ENCODE measurements around the gene NEXMIF.
"Not testable (repeated sequence)": the region's sequence is repeated elsewhere in the genome, so short reads cannot be mapped to it uniquely, and the experiment has no call there.

The NEXMIF gene

DNA sequence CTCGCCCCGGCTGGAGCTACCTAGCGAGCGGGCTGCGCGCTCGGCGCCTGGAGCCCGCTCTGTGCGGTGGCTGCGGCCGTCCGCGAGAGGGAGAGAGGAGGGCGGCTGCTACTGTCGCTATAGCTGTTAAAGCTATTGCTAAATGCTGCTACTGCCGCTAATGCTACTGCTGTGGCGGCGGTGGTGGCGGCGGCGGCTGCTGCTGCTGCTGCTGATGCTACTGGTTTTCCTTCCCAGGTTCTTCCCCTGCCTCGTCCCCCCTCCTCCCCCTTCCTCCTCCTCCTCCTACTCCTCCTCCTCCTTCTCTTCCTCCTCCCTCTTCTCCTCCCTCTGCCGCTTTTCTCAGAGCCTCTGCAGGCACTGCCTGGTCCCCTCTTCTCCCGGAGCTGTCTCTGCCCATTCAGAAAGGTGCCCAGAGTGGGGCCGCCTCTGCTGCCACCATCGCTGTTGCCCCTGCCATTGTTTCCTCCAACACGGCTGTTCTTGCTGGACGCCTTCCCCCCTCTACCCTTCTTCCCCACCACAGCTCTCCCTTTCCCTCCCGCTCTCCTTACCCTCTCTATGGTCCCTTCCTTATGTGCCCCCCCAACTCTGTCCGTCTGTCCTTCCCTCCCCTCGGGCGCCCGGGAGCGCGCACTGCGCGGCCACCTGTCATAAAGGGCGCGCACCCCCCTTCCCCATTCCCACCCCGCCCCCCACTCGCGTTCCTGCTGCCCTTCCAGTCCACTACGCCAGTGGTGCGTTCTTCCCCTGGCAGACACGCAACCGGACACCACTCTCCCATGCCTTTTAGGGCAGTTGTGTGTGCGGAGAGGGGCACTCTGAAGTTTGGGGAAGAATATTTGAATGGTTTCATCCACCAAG lies at the start of gene NEXMIF:
Gene NEXMIF, minus strand, starts transcription at position 228 of the 864 bp plus-strand sequence.
- DNase-seq (ENCODE audit: low spot score), result peak; percentile 10

DNA sequence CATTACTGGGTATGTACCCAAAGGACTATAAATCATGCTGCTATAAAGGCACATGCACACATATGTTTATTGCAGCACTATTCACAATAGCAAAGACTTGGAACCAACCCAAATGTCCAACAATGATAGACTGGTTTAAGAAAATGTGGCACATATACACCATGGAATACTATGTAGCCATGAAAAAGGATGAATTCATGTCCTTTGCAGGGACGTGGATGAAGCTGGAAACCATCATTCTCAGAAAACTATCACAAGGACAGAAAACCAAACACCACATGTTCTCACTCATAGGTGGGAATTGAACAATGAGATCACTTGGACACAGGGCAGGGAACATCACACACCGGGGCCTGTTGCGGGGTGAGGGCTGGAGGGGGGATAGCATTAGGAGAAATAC lies 36.7 kb upstream of the NEXMIF start:
- not testable (repeated sequence) for DNase-seq (ENCODE audit: low spot score)

DNA sequence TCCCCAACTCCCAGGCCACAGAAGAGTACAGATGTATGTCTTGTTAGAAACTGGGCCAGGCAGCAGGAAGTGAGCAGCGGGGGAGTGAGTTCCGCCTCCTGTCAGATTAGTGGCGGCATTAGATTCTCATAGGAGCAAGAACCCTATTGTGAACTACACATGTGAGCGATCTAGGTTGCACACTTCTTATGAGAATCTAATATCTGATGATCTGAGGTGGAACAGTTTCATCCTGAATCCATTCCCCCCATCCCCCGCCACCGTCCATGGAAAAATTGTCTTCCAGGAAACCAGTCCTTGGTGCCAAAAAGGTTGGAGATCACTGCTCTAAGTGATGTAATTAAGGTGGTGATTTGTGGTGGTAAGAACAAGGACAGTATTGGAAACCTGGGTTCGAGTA lies 24.5 kb upstream of the NEXMIF start:
- DNase-seq (ENCODE audit: low spot score), result no peak

DNA sequence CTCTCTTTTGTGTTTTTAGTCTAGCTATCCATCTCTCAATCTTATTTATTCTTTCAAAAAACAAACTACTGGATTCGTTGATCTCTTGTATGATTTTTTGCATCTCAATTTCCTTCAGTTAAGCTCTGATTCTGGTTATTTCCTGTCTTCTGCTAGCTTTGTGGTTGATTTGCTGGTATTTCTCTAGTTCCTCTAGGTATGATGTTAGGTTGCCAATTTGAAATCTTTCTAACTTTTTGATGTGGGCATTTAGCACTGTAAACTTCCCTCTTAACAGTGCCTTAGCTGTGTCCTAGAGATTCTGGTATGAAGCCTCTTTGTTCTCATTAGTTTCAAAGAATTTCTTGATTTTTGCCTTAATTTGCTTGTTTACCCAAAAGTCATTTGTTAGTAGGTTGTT lies 15.2 kb upstream of the NEXMIF start:
- no peak for DNase-seq (ENCODE audit: low spot score)

DNA sequence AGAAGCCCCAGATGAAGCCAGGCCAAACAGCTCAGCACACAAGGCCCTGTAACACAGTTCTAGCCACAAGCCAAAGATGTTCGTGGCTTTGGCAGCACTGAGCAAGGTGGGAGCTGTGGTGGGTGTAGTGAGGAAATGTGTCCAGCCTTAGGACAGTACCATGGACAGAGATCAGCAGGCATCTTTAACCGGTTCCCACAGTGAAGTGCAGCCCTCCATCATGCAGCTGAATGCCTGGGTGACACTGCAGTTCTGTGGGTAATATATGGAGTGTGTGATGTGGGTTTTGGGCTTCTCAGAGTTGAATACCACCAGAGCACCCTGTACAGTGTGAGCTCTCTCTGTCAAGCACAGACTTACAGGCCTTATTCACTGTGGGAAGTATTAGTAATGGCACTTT lies 6.0 kb upstream of the NEXMIF start:
- DNase-seq (ENCODE audit: low spot score), result no peak

DNA sequence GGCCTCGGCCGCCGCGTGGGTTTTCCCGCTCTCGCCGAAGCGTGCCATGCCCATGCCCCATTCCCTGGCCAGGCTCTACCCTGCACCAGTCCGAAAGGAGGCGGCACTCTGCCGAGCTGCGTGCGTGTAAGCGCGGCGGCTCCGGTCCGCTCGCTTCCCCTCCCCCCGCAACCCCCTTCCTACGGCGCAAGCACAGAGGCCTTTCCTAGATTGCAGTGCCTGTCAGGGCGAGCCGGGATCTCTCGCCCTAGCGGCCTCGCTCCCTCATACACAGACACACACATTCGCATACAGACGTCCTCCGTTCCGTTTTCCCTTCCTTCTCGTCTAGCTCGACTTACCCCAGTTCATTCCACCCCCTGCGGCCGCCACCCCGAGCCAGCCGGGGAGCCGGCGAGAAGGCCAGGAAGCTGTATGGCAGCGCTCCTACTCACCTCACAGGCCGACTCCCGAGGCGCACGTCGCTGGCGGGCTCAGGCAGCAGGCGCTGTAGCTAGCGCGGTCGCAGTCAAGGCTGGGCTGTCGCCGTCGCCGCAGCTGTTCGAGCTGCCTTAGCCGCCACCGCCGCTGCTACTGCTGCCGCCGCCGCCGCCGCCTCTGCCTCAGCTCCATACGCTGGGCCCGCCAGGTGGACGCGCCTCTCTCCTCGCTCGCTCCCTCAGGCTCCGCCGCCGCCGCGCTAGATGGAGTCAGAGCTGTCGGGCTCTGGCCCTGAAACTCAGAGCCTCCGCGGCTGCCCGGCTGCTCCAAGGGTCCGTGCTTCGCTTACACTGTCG lies 615 bp downstream of the NEXMIF start:
- peak; percentile 9 for DNase-seq (ENCODE audit: low spot score)

DNA sequence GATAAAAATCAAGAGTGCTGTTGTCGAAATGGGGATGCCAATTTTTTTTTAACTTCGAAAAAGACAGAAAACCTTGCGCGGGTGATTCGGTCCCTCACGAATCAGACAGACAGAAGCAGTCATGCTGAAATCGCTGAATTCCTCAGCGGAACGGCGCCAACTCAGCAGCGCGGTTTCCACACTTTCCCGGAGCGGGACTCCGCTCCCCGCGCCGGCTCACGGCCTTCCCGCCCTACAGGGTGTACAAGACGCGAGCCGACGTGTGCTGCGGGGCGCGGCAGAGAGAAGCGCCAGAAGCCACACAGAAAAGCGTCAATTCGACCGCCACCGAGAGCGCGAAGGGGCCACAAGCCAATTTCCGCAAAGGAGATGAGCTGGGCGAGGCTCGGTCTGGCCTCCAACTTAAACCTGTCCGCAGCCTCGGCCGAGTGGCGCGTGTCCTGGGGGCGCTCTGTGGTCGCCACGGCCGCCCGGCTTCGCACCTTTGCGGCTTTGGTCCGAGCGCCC lies 1.3 kb downstream of the NEXMIF start:
- DNase-seq (ENCODE audit: low spot score), result no peak

- no peak for DNase-seq (ENCODE audit: low spot score)
Observed at GRCh38 chrX:74922922-74923543, 2.2 kb downstream of the NEXMIF start.

DNA sequence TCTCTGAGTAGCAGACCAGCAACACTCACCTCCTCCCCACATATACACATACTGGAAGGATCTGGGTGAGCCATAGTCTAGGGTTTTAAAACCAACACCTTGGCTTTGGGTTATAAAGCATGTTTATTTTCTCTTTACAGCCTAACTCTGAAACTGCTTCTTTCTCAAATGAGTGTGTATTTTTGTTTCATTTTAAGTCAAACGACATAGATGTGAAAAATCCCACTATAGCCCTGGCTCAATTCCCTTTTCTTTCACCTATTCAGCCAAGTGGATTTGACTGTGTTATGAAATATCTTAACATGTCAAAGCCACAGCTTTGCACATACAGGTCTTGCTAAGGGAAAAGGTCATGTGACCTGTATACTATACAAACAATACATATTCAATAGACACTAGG lies 13.8 kb downstream of the NEXMIF start:
- DNase-seq (ENCODE audit: low spot score), result no peak

GRCh38 chrX:74906417-74906816 lies 18.8 kb downstream of the NEXMIF start:
- DNase-seq (ENCODE audit: low spot score), result no peak

DNA sequence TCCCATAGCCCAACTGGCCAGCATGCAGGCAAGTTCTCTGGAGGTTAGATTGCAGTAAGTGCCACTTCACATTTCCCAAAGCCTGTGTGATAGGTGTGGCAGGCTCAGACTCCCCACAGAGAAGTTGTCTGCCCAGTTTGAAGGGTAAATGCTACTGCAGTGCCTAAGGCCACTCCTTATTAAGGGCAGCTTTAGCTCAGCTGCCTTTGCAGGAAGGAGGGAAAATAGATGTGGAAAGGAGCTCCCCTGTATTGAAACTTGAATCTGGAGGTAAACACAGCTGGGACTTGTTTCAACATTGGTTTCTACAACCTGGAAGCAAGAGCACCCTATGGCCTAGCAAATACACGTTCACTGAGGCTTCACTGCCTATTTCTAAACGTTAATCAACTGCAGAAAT lies 22.4 kb downstream of the NEXMIF start:
- DNase-seq (ENCODE audit: low spot score), result no peak

GRCh38 chrX:74892561-74892960 lies 32.7 kb downstream of the NEXMIF start:
- DNase-seq (ENCODE audit: low spot score), result no peak

- no peak for DNase-seq (ENCODE audit: low spot score)
Observed at GRCh38 chrX:74890676-74891430, 34.4 kb downstream of the NEXMIF start.

DNA sequence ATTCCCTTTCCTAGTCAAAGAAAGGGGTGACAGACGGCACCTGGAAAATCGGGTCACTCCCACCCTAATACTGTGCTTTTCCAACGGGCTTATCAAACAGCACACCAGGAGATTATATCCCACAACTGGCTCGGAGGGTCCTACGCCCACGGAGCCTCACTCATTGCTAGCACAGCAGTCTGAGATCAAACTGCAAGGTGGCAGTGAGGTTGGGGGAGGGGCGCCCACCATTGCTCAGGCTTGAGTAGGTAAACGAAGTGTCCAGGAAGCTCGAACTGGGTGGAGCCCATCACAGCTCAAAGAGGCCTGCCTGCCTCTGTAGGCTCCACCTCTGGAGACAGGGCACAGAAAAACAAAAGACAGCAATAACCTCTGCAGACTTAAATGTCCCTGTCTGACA lies 42.9 kb downstream of the NEXMIF start:
- DNase-seq (ENCODE audit: low spot score), result not testable (repeated sequence)

DNA sequence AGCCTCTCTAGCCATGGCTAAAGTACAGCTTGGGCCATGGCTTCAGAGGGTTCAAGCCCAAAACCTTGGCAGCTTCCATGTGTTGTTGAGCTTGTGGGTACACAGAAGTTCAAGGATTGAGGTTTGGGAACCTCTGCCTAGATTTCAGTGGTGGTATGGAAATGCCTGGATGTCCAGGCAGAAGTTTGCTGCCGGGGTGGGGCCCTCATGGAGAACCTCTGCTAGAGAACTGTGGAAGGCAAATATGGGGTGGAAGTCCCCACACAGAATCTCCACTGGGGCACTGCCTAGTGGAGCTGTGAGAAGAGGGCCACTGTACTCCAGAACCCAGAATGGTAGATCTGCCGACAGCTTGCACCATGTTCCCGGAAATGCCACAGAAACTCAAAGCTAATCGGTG lies 59.5 kb downstream of the NEXMIF start:
- DNase-seq (ENCODE audit: low spot score), result no peak

DNA sequence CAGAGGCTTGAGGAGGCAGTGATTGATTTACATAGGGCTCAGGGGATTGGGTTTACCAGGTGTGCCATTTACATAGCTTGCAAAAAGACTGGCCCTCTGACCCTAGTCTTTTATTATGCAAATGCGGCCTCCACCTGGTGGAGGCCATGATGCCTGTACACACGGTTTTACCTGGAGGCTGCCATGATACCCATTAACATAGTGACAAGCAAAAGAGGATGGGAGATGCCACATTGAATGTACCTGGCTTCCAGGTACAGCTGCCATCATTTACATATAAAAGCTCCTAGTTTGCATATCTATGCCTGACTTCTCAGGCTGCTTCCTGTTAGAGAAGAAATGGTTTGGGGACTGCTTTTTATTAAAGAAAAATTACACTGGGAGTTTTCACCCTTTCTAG lies 72.0 kb downstream of the NEXMIF start:
- DNase-seq (ENCODE audit: low spot score), result no peak

GRCh38 chrX:74835566-74835965 lies 89.7 kb downstream of the NEXMIF start:
- DNase-seq (ENCODE audit: low spot score), result no peak

DNA sequence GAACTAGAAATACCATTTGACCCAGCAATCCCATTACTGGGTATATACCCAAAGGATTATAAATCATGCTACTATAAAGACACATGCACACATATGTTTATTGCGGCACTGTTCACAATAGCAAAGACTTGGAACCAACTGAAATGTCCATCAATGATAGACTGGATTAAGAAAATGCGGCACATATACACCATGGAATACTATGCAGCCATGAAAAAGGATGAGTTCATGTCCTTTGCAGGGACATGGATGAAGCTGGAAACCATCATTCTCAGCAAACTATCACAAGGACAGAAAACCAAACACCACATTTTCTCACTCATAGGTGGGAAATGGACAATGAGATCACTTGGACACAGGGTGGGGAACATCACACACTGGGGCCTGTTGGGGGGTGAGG lies 105.5 kb downstream of the NEXMIF start:
- DNase-seq (ENCODE audit: low spot score), result not testable (repeated sequence)

DNA sequence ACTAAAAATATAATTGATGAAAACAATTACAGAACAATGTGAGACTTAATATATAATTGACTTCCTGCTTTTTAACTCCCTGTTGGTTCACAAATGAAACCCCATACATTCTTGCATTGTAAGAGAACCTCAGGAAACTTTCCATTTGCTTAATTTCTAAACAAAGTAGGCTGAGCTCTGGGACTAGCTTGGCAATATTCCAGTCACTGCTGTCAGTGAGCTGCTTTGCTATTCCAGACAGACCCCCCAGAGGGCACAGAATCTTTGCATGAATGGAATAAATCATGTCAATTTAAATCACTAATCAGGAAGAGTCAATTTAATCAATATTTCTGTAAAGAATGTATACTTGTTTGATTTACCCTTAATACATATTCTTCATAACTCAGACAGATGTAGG lies 110.6 kb downstream of the NEXMIF start:
- DNase-seq (ENCODE audit: low spot score), result no peak

DNA sequence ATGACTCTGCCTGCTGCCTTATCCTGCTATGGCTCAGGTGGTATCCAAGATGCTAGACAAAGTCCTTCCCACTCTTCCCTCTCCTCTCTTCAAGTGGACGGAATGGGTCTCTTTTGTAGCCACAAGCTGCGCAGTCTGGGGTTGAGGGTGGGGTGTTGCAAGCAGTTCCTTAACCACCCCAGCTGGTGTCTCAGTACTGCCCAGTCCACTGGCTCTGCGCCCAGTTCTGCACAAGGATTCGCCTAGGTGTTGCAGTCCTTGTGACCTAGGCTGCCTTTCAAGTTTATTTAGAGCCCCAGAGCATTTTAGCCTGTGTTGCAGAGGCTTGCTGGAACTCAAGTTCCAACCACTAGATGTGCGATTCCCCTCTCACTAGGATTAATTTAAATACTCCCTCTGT lies 120.7 kb downstream of the NEXMIF start:
- DNase-seq (ENCODE audit: low spot score), result no peak

DNA sequence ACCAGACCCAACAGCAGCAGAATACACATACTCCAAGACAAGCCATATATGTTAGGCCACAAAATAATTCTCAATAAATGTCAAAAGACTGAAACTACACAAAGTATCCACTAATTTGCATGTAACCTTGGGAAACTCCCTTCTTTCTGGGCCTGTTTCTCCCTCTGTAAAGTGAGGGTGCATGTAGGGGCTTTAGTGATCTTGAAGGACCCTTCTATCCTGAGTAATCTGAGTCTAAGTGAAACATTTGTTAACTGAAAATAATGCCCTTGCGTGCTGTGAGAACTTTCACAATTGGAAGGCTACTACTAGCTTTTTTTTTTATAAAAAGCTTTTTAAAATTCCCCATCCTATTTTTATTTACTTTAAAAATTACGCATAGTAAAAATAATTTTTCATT lies 125.2 kb downstream of the NEXMIF start:
- no peak for DNase-seq (ENCODE audit: low spot score)

- DNase-seq (ENCODE audit: low spot score), result no peak
Observed at GRCh38 chrX:74797338-74797887, 127.8 kb downstream of the NEXMIF start.

Data from activated CD4-positive, alpha-beta T cell treated with anti-CD3 and anti-CD28 coated beads, Interleukin-2, Interleukin-4, amounts not matched to agents 100 ng/mL and 50 ng/mL, durations not matched to agents 16 hours and 8 hours (primary cell).